ENCODE data around the gene TPRG1. TPM values are rescaled to one million over a fixed set of nuclear protein-coding genes. Genes with fewer than 3 reads are reported as not detected.

Gene TPRG1
- total RNA-seq, 4 donors from 2014 or later: 0.66 to 23.1 (median 5.6) TPM; not detected in 1

DNA sequence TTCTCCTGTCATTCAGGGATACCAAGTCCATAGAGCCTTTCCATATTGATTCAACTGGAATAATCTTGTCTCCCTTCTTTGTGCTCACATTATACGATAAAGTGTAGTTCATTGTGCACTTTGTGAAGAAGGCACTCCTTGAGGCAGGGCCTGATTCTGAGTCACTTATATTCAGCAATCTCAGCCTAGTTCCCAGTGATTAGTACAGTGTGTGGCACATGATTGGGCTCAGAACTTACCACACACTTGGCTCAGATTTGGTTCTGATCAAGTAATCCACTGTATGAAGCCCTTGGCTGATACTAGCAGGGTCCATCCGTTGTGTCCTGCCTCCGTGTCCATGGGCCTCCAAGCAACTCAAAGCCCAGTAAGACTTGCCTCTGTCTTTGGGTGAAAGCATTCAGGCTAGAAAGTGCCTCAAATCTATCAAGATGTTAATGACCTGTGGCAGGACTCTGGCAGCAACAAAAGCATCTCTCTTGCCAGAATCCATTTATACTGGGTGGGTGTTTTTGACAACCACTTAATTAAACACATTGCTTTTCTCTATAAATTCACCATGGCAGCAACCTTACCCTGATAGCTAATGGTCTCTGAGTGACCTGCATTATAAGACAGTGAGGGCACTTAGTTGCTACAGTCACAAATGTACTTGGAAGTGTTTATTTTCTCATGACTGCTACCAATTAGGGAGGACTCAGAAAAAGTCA, 51.3 kb downstream of the TPRG1 start:
- Histone ChIP-seq H3K4me1 (no peaks in the 10 kb centered on the region), H3K9me3 (no peaks in the 10 kb centered on the region), H3K27ac (no peak overlapping the region), H3K27me3 (no peaks in the 10 kb centered on the region), H3K36me3 (no peaks in the 10 kb centered on the region), H3K4me3 (no peak overlapping the region)
- TF ChIP-seq, protein P1, sequence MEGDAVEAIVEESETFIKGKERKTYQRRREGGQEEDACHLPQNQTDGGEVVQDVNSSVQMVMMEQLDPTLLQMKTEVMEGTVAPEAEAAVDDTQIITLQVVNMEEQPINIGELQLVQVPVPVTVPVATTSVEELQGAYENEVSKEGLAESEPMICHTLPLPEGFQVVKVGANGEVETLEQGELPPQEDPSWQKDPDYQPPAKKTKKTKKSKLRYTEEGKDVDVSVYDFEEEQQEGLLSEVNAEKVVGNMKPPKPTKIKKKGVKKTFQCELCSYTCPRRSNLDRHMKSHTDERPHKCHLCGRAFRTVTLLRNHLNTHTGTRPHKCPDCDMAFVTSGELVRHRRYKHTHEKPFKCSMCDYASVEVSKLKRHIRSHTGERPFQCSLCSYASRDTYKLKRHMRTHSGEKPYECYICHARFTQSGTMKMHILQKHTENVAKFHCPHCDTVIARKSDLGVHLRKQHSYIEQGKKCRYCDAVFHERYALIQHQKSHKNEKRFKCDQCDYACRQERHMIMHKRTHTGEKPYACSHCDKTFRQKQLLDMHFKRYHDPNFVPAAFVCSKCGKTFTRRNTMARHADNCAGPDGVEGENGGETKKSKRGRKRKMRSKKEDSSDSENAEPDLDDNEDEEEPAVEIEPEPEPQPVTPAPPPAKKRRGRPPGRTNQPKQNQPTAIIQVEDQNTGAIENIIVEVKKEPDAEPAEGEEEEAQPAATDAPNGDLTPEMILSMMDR (IDR thresholded peaks at IDR 0.05): no peak
- no peak for TF ChIP-seq POLR2A (IDR thresholded peaks at IDR 0.05)
- no peak for DNase-seq

- Histone ChIP-seq H3K27me3 (no peaks in the 10 kb centered on the region), H3K9me3 (no peaks in the 10 kb centered on the region), H3K4me1 (no peaks in the 10 kb centered on the region), H3K4me3 (no peak overlapping the region), H3K27ac (no peak overlapping the region), H3K36me3 (no peaks in the 10 kb centered on the region)
- DNase-seq: no peak
- no peak for TF ChIP-seq POLR2A (IDR thresholded peaks at IDR 0.05)
- TF ChIP-seq, protein P1 (IDR thresholded peaks at IDR 0.05): no peak
These were observed 53.7 kb downstream of the TPRG1 start for GRCh38 chr3:189225431-189225830.

GRCh38 chr3:189227249-189227648, 55.5 kb downstream of the TPRG1 start:
- Histone ChIP-seq H3K27me3 (no peaks in the 10 kb centered on the region), H3K27ac (no peak overlapping the region), H3K36me3 (no peaks in the 10 kb centered on the region), H3K4me3 (no peak overlapping the region), H3K9me3 (no peaks in the 10 kb centered on the region), H3K4me1 (no peaks in the 10 kb centered on the region)
- TF ChIP-seq, protein P1 (IDR thresholded peaks at IDR 0.05): no peak
- TF ChIP-seq POLR2A (IDR thresholded peaks at IDR 0.05): no peak
- no peak for DNase-seq

DNA sequence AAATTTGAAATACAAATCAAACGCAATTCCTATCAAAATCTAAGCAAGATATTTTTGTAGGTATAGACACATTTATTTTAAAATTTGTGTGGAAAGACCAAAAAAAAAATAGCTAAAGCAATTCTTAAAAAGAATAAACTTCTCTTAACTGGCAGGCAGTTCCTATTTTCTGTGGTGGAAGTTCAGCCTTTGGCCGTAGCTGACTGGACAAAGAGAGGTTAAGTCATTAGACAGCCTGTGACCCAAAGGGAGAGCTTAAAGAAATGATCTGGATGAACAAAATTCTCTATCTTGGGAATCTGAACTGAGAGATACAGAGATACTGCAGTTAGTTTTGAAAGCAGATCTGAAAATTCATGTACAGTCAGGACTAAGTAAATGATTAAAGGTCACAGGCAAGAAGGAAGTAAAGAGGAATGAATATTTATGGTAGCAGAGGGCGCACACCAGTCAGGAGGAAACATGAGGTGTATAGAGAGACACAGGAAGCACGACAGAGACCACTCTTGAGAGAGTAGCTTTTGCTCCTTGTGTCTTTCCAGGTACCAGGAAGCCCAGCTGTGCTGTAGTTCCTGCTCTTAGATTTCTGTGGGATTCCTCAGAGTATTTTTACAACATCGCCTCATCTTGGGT, 57.5 kb downstream of the TPRG1 start:
- no peaks in the 10 kb centered on the region for H3K27me3 ChIP-seq
- no peak for DNase-seq
- no peaks in the 10 kb centered on the region for H3K9me3 ChIP-seq
- H3K4me3 ChIP-seq: no peak overlapping the region
- TF ChIP-seq POLR2A (IDR thresholded peaks at IDR 0.05): no peak
- TF ChIP-seq, protein P1 (IDR thresholded peaks at IDR 0.05): no peak
- H3K36me3 ChIP-seq: no peaks in the 10 kb centered on the region
- peak overlapping the region in 1 of 4 donors; percentile 6 for H3K27ac ChIP-seq
- no peaks in the 10 kb centered on the region for H3K4me1 ChIP-seq

- no peak for DNase-seq
- H3K4me3 ChIP-seq: no peak overlapping the region
- H3K36me3 ChIP-seq: no peaks in the 10 kb centered on the region
- TF ChIP-seq, protein P1 (IDR thresholded peaks at IDR 0.05): no peak
- no peak for TF ChIP-seq POLR2A (IDR thresholded peaks at IDR 0.05)
- no peaks in the 10 kb centered on the region for H3K4me1 ChIP-seq
- H3K27ac ChIP-seq: no peak overlapping the region
- no peaks in the 10 kb centered on the region for H3K9me3 ChIP-seq
- H3K27me3 ChIP-seq: no peaks in the 10 kb centered on the region
These were observed 61.0 kb downstream of the TPRG1 start for GRCh38 chr3:189232790-189233189.

Data from Peyer's patch (tissue), 4 donors.